Liver (tissue), 9 donors: ENCODE data around the gene KRTAP10-9. TPM values are rescaled to one million over a fixed set of nuclear protein-coding genes. Genes with fewer than 3 reads are reported as not detected.

Source experiments
- DNase-seq: peaks from one replicate; pipeline ENCODE4 v3.0.0-alpha.2; 2017; ENCODE audit warnings: low spot score
- H3K27ac ChIP-seq, 2 donors: one replicate each; pipeline ENCODE4 v1.7.0; 2013; ENCODE audit warnings: inconsistent platforms in 2 of 2, low read length in 2 of 2, control low read depth in 1 of 2, low read depth in 1 of 2, mild to moderate bottlenecking in 1 of 2
- H3K27me3 ChIP-seq, 4 donors: one replicate each; pipeline versions ENCODE4 v1.6.1 to v1.7.0; 2013; ENCODE audit warnings: low read length in 3 of 4, inconsistent platforms in 1 of 4, mild to moderate bottlenecking in 1 of 4, moderate library complexity in 1 of 4; ENCODE audit not compliant: control insufficient read depth in 4 of 4, insufficient read depth in 4 of 4
- H3K36me3 ChIP-seq, 4 donors: one replicate each; pipeline versions ENCODE4 v1.6.1 to v1.7.0; 2013; ENCODE audit warnings: low read length in 3 of 4, mild to moderate bottlenecking in 3 of 4, low read depth in 1 of 4, moderate library complexity in 1 of 4; ENCODE audit not compliant: control insufficient read depth in 4 of 4, insufficient read depth in 3 of 4
- H3K4me1 ChIP-seq, 4 donors: one replicate each; pipeline versions ENCODE4 v1.6.1 to v1.7.0; 2013; ENCODE audit warnings: low read length in 3 of 4, mild to moderate bottlenecking in 3 of 4, moderate library complexity in 1 of 4; ENCODE audit not compliant: control insufficient read depth in 4 of 4, insufficient read depth in 4 of 4
- H3K4me3 ChIP-seq, 3 donors: one replicate each; pipeline versions ENCODE4 v1.6.1 to v1.7.0; 2013; ENCODE audit warnings: low read length in 3 of 3, control low read depth in 1 of 3, low read depth in 1 of 3, mild to moderate bottlenecking in 1 of 3
- H3K9ac ChIP-seq, 2 donors: one replicate each; pipeline ENCODE4 v1.7.0; 2013; ENCODE audit warnings: low read length in 2 of 2, mild to moderate bottlenecking in 2 of 2, moderate library complexity in 2 of 2, control low read depth in 1 of 2, low read depth in 1 of 2
- H3K9me3 ChIP-seq, 4 donors: one replicate each; pipeline versions ENCODE4 v1.6.1 to v1.7.0; 2013; ENCODE audit warnings: low read length in 3 of 4; ENCODE audit not compliant: control insufficient read depth in 4 of 4
- EGR1 ChIP-seq, 2 donors: IDR thresholded peaks; 2 replicates each; pipeline ENCODE4 v1.6.1; 2016 to 2018; ENCODE audit warnings: antibody characterized with exemption in 2 of 2, low read depth in 2 of 2
- FOXA2 ChIP-seq: IDR thresholded peaks from 2 replicates; pipeline ENCODE4 v1.6.1; 2016; ENCODE audit warnings: antibody characterized with exemption
- GABPA ChIP-seq, 2 donors: IDR thresholded peaks in 1 of 2; conservative IDR thresholded peaks in 1 of 2; 2 replicates each; pipeline ENCODE4 v1.6.1; 2016; ENCODE audit warnings: antibody characterized with exemption in 2 of 2, mild to moderate bottlenecking in 1 of 2, moderate library complexity in 1 of 2
- HNF4A ChIP-seq, 2 donors: conservative IDR thresholded peaks; 2 replicates each; pipeline ENCODE4 v1.6.1; 2016; ENCODE audit warnings: antibody characterized with exemption in 2 of 2, mild to moderate bottlenecking in 2 of 2
- HNF4G ChIP-seq: IDR thresholded peaks from 2 replicates; pipeline ENCODE4 v1.6.1; 2016; ENCODE audit warnings: antibody characterized with exemption
- JUND ChIP-seq, 2 donors: IDR thresholded peaks; 2 replicates each; pipeline ENCODE4 v1.6.1; 2016; ENCODE audit warnings: antibody characterized with exemption in 2 of 2
- NR2F2 ChIP-seq: IDR thresholded peaks from 2 replicates; pipeline ENCODE4 v1.6.1; 2016; ENCODE audit warnings: antibody characterized with exemption
- RAD21 ChIP-seq, 2 donors: IDR thresholded peaks; 2 replicates each; pipeline ENCODE4 v1.6.1; 2016; ENCODE audit warnings: antibody characterized with exemption in 2 of 2, mild to moderate bottlenecking in 2 of 2
- RXRA ChIP-seq, 2 donors: IDR thresholded peaks; 2 replicates each; pipeline ENCODE4 v1.6.1; 2017 to 2018; ENCODE audit warnings: antibody characterized with exemption in 2 of 2, mild to moderate bottlenecking in 1 of 2
- SP1 ChIP-seq: IDR thresholded peaks from 2 replicates; pipeline ENCODE4 v1.6.1; 2018; ENCODE audit warnings: antibody characterized with exemption, mild to moderate bottlenecking
- TAF1 ChIP-seq: conservative IDR thresholded peaks from 2 replicates; pipeline ENCODE4 v1.6.1; 2016; ENCODE audit warnings: antibody characterized with exemption, mild to moderate bottlenecking
- YY1 ChIP-seq: IDR thresholded peaks from 2 replicates; pipeline ENCODE4 v1.6.1; 2016; ENCODE audit warnings: antibody characterized with exemption, mild to moderate bottlenecking
- WGBS: extraction: QIAGEN DNeasy Blood & Tissue Kit; methylation state at CpG from one replicate; pipeline ENCODE4 v1.1.7; 2013; 5-methylcytosine and 5-hydroxymethylcytosine counted together
- polyA plus RNA-seq, 2 donors: library from polyadenylated mRNA; stranded (reverse) in 1 of 2; unstranded in 1 of 2; fragments of 200-250 nt in 1 of 2; fragments of >200 nt in 1 of 2; fragmentation: Nextera tagmentation in 1 of 2; extraction: Ambion mirVana in 1 of 2; gene quantifications; one replicate each; pipeline versions ENCODE4 v1.2.1 to v1.2.3, GENCODE V29; 2013 to 2015
- total RNA-seq, 2 donors: library from RNA; depleted of rRNA; stranded (reverse); fragments of >200 nt; gene quantifications; one replicate each; pipeline ENCODE4 v1.2.3, GENCODE V29; 2014
- TF ChIP-seq, protein P1 (sequence below): IDR thresholded peaks from 2 replicates; pipeline ENCODE4 v1.6.1; 2016; ENCODE audit warnings: antibody characterized with exemption, mild to moderate bottlenecking
- TF ChIP-seq, protein P2 (sequence below): IDR thresholded peaks from 2 replicates; pipeline ENCODE4 v1.6.1; 2016; ENCODE audit warnings: antibody characterized with exemption
- TF ChIP-seq, protein P3 (sequence below): fragments of 150-350 bp; IDR thresholded peaks from 2 replicates; pipeline ENCODE4 v1.5.1; 2017; ENCODE audit warnings: improper control_type of control experiment, low read depth, low read length; ENCODE audit not compliant: missing input control
- TF ChIP-seq, protein P4 (sequence below): IDR thresholded peaks from 2 replicates; pipeline ENCODE4 v1.6.1; 2016; ENCODE audit warnings: antibody characterized with exemption
- TF ChIP-seq, protein P5 (sequence below): IDR thresholded peaks from 2 replicates; pipeline ENCODE4 v1.6.1; 2016; ENCODE audit warnings: antibody characterized with exemption
- donor health status: healthy.
- donor health status: healthy.
- donor health status: healthy.
- donor health status: healthy.
- donor health status: healthy.

Gene KRTAP10-9
- total and polyA plus RNA-seq, 4 donors: not detected

DNA sequence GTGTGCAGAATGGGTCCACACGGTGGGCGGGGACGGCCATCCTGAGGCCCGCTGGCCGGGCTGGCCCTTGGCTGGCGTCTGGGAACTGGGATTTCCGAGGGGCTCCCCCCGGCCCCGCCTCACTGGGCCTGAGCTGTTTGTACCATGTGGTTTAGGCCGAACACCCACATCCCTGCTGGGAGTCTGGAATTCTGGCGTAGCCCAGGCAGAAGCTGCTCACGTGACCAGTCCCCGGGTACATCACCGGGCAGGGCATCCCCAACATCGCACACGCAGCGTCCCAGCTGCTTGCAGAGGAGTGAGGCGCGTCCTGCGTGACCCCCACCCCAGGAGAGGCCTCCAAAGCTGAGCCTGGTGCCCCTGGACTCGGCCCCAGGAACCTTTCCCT is 24.4 kb upstream of the KRTAP10-9 start:
- no peak overlapping the region for H3K4me3 ChIP-seq
- no peaks in the 10 kb centered on the region for H3K4me1 ChIP-seq
- DNase-seq: peak; percentile 6
- no peak overlapping the region for H3K27ac ChIP-seq
- H3K36me3 ChIP-seq: no peaks in the 10 kb centered on the region
- TF ChIP-seq, protein P1, sequence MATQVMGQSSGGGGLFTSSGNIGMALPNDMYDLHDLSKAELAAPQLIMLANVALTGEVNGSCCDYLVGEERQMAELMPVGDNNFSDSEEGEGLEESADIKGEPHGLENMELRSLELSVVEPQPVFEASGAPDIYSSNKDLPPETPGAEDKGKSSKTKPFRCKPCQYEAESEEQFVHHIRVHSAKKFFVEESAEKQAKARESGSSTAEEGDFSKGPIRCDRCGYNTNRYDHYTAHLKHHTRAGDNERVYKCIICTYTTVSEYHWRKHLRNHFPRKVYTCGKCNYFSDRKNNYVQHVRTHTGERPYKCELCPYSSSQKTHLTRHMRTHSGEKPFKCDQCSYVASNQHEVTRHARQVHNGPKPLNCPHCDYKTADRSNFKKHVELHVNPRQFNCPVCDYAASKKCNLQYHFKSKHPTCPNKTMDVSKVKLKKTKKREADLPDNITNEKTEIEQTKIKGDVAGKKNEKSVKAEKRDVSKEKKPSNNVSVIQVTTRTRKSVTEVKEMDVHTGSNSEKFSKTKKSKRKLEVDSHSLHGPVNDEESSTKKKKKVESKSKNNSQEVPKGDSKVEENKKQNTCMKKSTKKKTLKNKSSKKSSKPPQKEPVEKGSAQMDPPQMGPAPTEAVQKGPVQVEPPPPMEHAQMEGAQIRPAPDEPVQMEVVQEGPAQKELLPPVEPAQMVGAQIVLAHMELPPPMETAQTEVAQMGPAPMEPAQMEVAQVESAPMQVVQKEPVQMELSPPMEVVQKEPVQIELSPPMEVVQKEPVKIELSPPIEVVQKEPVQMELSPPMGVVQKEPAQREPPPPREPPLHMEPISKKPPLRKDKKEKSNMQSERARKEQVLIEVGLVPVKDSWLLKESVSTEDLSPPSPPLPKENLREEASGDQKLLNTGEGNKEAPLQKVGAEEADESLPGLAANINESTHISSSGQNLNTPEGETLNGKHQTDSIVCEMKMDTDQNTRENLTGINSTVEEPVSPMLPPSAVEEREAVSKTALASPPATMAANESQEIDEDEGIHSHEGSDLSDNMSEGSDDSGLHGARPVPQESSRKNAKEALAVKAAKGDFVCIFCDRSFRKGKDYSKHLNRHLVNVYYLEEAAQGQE: no peak
- no peak for TF ChIP-seq HNF4A (conservative IDR thresholded peaks at IDR 0.05)
- TF ChIP-seq JUND (IDR thresholded peaks at IDR 0.05): no peak
- no peak for TF ChIP-seq RXRA (IDR thresholded peaks at IDR 0.05)
- TF ChIP-seq TAF1: no peak
- TF ChIP-seq, protein P2, sequence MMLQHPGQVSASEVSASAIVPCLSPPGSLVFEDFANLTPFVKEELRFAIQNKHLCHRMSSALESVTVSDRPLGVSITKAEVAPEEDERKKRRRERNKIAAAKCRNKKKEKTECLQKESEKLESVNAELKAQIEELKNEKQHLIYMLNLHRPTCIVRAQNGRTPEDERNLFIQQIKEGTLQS: no peak
- TF ChIP-seq GABPA (IDR thresholded peaks at IDR 0.05 in 1 of 2, conservative IDR thresholded peaks at IDR 0.05 in 1 of 2): no peak
- TF ChIP-seq EGR1 (IDR thresholded peaks at IDR 0.05; ENCODE audit: low read depth in 2 of 2): no peak
- TF ChIP-seq, protein P3, sequence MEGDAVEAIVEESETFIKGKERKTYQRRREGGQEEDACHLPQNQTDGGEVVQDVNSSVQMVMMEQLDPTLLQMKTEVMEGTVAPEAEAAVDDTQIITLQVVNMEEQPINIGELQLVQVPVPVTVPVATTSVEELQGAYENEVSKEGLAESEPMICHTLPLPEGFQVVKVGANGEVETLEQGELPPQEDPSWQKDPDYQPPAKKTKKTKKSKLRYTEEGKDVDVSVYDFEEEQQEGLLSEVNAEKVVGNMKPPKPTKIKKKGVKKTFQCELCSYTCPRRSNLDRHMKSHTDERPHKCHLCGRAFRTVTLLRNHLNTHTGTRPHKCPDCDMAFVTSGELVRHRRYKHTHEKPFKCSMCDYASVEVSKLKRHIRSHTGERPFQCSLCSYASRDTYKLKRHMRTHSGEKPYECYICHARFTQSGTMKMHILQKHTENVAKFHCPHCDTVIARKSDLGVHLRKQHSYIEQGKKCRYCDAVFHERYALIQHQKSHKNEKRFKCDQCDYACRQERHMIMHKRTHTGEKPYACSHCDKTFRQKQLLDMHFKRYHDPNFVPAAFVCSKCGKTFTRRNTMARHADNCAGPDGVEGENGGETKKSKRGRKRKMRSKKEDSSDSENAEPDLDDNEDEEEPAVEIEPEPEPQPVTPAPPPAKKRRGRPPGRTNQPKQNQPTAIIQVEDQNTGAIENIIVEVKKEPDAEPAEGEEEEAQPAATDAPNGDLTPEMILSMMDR: no peak
- TF ChIP-seq, protein P4, sequence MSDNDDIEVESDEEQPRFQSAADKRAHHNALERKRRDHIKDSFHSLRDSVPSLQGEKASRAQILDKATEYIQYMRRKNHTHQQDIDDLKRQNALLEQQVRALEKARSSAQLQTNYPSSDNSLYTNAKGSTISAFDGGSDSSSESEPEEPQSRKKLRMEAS: no peak
- TF ChIP-seq FOXA2: no peak
- no peak for TF ChIP-seq SP1
- TF ChIP-seq RAD21 (IDR thresholded peaks at IDR 0.05): no peak
- no peak for TF ChIP-seq YY1
- TF ChIP-seq HNF4G: no peak
- no peak for TF ChIP-seq NR2F2
- WGBS: 86% methylated on average over 20 of the region's 21 CpGs
- H3K27me3 ChIP-seq: no peaks in the 10 kb centered on the region
- H3K9me3 ChIP-seq: peaks cover 0 to 7% (median 5%) of the 10 kb centered on the region in 4 donors
- H3K9ac ChIP-seq: no peak overlapping the region

DNA sequence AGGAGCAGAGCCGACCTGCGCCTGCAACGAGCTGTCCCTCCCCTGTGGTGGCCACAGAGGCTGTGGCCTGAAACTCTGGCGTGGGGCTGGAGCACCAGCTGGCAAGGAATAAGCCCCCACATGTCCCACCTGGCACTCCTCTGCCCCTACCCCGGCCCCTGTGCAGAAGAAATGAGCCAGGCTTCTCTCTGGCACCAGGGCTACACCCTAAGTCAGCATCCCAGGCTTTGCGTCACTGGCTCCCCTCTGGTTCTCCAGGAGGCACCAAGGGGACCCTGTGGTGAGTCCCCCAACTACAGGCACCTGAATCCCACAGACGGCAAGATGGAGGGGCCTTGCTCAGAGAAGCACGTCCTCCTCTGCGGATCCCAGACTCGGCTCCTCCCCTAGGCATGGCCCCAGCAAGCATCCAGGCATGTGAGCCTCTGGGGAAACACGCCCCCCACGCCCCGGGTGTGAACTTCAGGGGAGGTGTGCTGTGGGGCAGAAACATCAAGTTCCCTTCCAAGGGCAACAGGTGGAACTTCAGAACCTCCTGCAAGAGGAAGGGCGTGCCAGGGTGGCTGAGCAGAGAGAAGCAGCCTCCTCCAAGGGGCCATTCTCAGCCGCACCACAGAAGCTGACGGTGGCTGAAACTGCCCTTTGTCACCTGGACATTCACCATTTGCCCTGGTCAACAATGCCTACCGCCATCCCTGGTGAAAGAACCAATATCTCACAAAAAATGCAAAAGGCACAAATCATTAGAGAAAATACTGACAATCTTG is 23.6 kb upstream of the KRTAP10-9 start:
- H3K4me3 ChIP-seq: no peak overlapping the region
- H3K27me3 ChIP-seq: no peaks in the 10 kb centered on the region
- TF ChIP-seq, protein P5, sequence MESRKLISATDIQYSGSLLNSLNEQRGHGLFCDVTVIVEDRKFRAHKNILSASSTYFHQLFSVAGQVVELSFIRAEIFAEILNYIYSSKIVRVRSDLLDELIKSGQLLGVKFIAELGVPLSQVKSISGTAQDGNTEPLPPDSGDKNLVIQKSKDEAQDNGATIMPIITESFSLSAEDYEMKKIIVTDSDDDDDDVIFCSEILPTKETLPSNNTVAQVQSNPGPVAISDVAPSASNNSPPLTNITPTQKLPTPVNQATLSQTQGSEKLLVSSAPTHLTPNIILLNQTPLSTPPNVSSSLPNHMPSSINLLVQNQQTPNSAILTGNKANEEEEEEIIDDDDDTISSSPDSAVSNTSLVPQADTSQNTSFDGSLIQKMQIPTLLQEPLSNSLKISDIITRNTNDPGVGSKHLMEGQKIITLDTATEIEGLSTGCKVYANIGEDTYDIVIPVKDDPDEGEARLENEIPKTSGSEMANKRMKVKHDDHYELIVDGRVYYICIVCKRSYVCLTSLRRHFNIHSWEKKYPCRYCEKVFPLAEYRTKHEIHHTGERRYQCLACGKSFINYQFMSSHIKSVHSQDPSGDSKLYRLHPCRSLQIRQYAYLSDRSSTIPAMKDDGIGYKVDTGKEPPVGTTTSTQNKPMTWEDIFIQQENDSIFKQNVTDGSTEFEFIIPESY: no peak
- no peak for TF ChIP-seq GABPA (IDR thresholded peaks at IDR 0.05 in 1 of 2, conservative IDR thresholded peaks at IDR 0.05 in 1 of 2)
- TF ChIP-seq EGR1 (IDR thresholded peaks at IDR 0.05; ENCODE audit: low read depth in 2 of 2): no peak
- TF ChIP-seq HNF4A (conservative IDR thresholded peaks at IDR 0.05): no peak
- TF ChIP-seq, protein P3: no peak
- TF ChIP-seq, protein P4: no peak
- H3K36me3 ChIP-seq: no peaks in the 10 kb centered on the region
- peaks cover 0 to 7% (median 5%) of the 10 kb centered on the region in 4 donors for H3K9me3 ChIP-seq
- DNase-seq: peak; percentile 28
- H3K4me1 ChIP-seq: no peaks in the 10 kb centered on the region
- H3K27ac ChIP-seq: no peak overlapping the region
- no peak overlapping the region for H3K9ac ChIP-seq
- 54% methylated on average over 17 of the region's 17 CpGs for WGBS
